Measurements from ENCODE around the gene MIOS.

GRCh38 chr7:7614018-7614741, 47.5 kb downstream of the MIOS start:
- TF ChIP-seq POLR2A (IDR thresholded peaks at IDR 0.05): no peak
- TF ChIP-seq, protein P1, sequence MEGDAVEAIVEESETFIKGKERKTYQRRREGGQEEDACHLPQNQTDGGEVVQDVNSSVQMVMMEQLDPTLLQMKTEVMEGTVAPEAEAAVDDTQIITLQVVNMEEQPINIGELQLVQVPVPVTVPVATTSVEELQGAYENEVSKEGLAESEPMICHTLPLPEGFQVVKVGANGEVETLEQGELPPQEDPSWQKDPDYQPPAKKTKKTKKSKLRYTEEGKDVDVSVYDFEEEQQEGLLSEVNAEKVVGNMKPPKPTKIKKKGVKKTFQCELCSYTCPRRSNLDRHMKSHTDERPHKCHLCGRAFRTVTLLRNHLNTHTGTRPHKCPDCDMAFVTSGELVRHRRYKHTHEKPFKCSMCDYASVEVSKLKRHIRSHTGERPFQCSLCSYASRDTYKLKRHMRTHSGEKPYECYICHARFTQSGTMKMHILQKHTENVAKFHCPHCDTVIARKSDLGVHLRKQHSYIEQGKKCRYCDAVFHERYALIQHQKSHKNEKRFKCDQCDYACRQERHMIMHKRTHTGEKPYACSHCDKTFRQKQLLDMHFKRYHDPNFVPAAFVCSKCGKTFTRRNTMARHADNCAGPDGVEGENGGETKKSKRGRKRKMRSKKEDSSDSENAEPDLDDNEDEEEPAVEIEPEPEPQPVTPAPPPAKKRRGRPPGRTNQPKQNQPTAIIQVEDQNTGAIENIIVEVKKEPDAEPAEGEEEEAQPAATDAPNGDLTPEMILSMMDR (IDR thresholded peaks at IDR 0.05): no peak
- no peak for TF ChIP-seq EP300 (IDR thresholded peaks at IDR 0.05; ENCODE audit: low read depth)
- no peak for TF ChIP-seq POLR2AphosphoS5 (IDR thresholded peaks at IDR 0.05)
